HepG2 (cell line): ENCODE measurements around the gene COG5. TPM values are rescaled to one million over a fixed set of nuclear protein-coding genes. Genes with fewer than 3 reads are reported as not detected.

Source experiments
- ATAC-seq: fragments of 200-7000 bp; cut with Tn5 transposase; 3 replicates; pipeline ENCODE4 v1.9.1; 2020; ENCODE audit warnings: mild to moderate bottlenecking, moderate library complexity
- BruUV-seq: library from RNA; stranded (reverse); fragments of 400-500 nt; replicated peaks from 2 replicates; lab custom pipeline; 2021; lab: Mats Ljungman, UMichigan
- CTCF ChIA-PET: fragments of 300-600 bp; formaldehyde crosslinking; extraction: SDS; loops from one replicate; lab custom pipeline; 2021; ENCODE audit warnings: low total read pairs, inconsistent platforms, low intra/inter-chr PET ratio; lab: Yijun Ruan, JAX
- POLR2A ChIA-PET: fragments of 350-600 bp; sonication (Branson Sonifier 250); formaldehyde crosslinking; loops from one replicate; lab custom pipeline; 2020; ENCODE audit warnings: antibody characterized with exemption, inconsistent platforms; lab: Yijun Ruan, JAX
- DNase-seq: peaks from one replicate; pipeline ENCODE4 v3.0.0-alpha.2; 2015; ENCODE audit warnings: low spot score
- FAIRE-seq: peaks from 3 replicates; lab custom pipeline; 2011; peaks lifted over from hg19 to GRCh38; lab: Jason Lieb, UNC
- H2AFZ ChIP-seq: one replicate; pipeline ENCODE4 v1.6.1; 2011; ENCODE audit warnings: low read length, inconsistent platforms
- H3K27ac ChIP-seq: fragments of 300-600 bp; 3 replicates; pipeline ENCODE4 v1.8.0; 2011; ENCODE audit warnings: mixed run types, mild to moderate bottlenecking, mixed read lengths, low read length, inconsistent platforms; ENCODE audit not compliant: insufficient read depth; ENCODE audit errors: extremely low read length
- H3K27me3 ChIP-seq, 2 experiments: fragments of 200-600 bp in 1 of 2; 2 replicates in 1 of 2; 3 replicates in 1 of 2; pipeline versions ENCODE4 v1.6.0 to v1.8.0; 2011; ENCODE audit warnings: low read length in 2 of 2, mild to moderate bottlenecking in 2 of 2, moderate library complexity in 2 of 2, inconsistent platforms in 1 of 2; ENCODE audit not compliant: insufficient read depth in 2 of 2, control insufficient read depth in 1 of 2
- H3K36me3 ChIP-seq, 2 experiments: fragments of 200-600 bp in 1 of 2; replicated peaks in 1 of 2; 2 replicates in 1 of 2; 3 replicates in 1 of 2; pipeline versions ENCODE4 v1.5.1 to v1.8.0; 2011; ENCODE audit warnings: low read length in 2 of 2, inconsistent platforms in 1 of 2; ENCODE audit not compliant: insufficient read depth in 2 of 2, control insufficient read depth in 1 of 2
- H3K4me1 ChIP-seq: 2 replicates; pipeline ENCODE4 v1.5.1; 2012; ENCODE audit warnings: low read length, inconsistent platforms; ENCODE audit not compliant: insufficient read depth
- H3K4me2 ChIP-seq: 2 replicates; pipeline ENCODE4 v1.6.0; 2011; ENCODE audit warnings: low read depth, low read length, inconsistent platforms
- H3K4me3 ChIP-seq, 3 experiments: fragments of 200-600 bp in 1 of 3; sonication (generic), shearing (Covaris generic) in 1 of 3; replicated peaks in 1 of 3; 2 replicates each; pipeline ENCODE4 v1.5.1; 2011 to 2016; ENCODE audit warnings: low read length in 3 of 3, inconsistent platforms in 2 of 3, low read depth in 2 of 3, mild to moderate bottlenecking in 2 of 3, control low read depth in 1 of 3, mixed read lengths in 1 of 3; ENCODE audit not compliant: insufficient read depth in 1 of 3
- H3K79me2 ChIP-seq: one replicate; pipeline ENCODE4 v1.6.1; 2011; ENCODE audit warnings: low read length, inconsistent platforms; ENCODE audit not compliant: insufficient read depth
- H3K9ac ChIP-seq: 2 replicates; pipeline ENCODE4 v1.6.0; 2011; ENCODE audit warnings: mild to moderate bottlenecking, low read depth, low read length, inconsistent platforms; ENCODE audit not compliant: insufficient read depth
- H3K9me3 ChIP-seq: 2 replicates; pipeline ENCODE4 v1.5.1; 2012; ENCODE audit warnings: mild to moderate bottlenecking, low read length
- H4K20me1 ChIP-seq: 2 replicates; pipeline ENCODE4 v1.6.0; 2011; ENCODE audit warnings: inconsistent platforms, mild to moderate bottlenecking, low read length, moderate library complexity; ENCODE audit not compliant: insufficient read depth
- IKZF4 ChIP-seq: sonication (generic); formaldehyde crosslinking; IDR thresholded peaks from 2 replicates; pipeline ENCODE4 v1.5.1; 2020; ENCODE audit warnings: borderline replicate concordance, mild to moderate bottlenecking, low read depth, missing genetic modification reagents; ENCODE audit errors: not compliant biosample characterization
- KLF11 ChIP-seq: IDR thresholded peaks from 2 replicates; pipeline ENCODE4 v1.6.1; 2016; ENCODE audit warnings: missing compliant biosample characterization
- MTA3 ChIP-seq: sonication (generic); formaldehyde crosslinking; IDR thresholded peaks from 2 replicates; pipeline ENCODE4 v1.4.0; 2020; ENCODE audit warnings: missing genetic modification reagents
- POGZ ChIP-seq: sonication (generic); formaldehyde crosslinking; IDR thresholded peaks from 2 replicates; pipeline ENCODE4 v1.4.0; 2020; ENCODE audit warnings: mild to moderate bottlenecking, missing genetic modification reagents
- RCOR2 ChIP-seq: IDR thresholded peaks from 2 replicates; pipeline ENCODE4 v1.6.1; 2016; ENCODE audit warnings: missing biosample characterization, missing genetic modification reagents
- ZNF10 ChIP-seq: sonication (generic); formaldehyde crosslinking; IDR thresholded peaks from 2 replicates; pipeline ENCODE4 v1.4.0; 2020; ENCODE audit warnings: mild to moderate bottlenecking, low read depth, missing genetic modification reagents, borderline replicate concordance
- ZNF468 ChIP-seq: sonication (generic); formaldehyde crosslinking; IDR thresholded peaks from 2 replicates; pipeline ENCODE4 v1.8.0; 2022; ENCODE audit warnings: mild to moderate bottlenecking, moderate library complexity, missing genetic modification reagents
- ZNF558 ChIP-seq: sonication (generic); formaldehyde crosslinking; IDR thresholded peaks from 2 replicates; pipeline ENCODE4 v1.9.0; 2022; ENCODE audit warnings: mild to moderate bottlenecking, missing genetic modification reagents, borderline replicate concordance
- ZNF788 ChIP-seq: sonication (generic); formaldehyde crosslinking; IDR thresholded peaks from 2 replicates; pipeline ENCODE4 v1.5.0; 2020; ENCODE audit warnings: mild to moderate bottlenecking, missing genetic modification reagents, borderline replicate concordance
- WGBS: methylation state at CpG from one replicate; pipeline ENCODE4 v1.1.6; 2017; ENCODE audit warnings: low lambda C conversion rate; 5-methylcytosine and 5-hydroxymethylcytosine counted together
- in situ Hi-C: cut with HindIII; loops from 2 replicates; pipeline ENCODE4 v1.10.0; 2017; ENCODE audit warnings: low pct_unique_long_range_greater_than_20kb; ENCODE audit not compliant: extremely low pct_ligation_motif_present
- intact Hi-C: fragments of 100-400 bp; cut with micrococcal nuclease; formaldehyde crosslinking; loops from one replicate; pipeline ENCODE4 v1.10.0; 2022; ENCODE audit not compliant: unreplicated experiment
- polyA plus RNA-seq, 8 experiments: library from polyadenylated mRNA; depleted of rRNA in 3 of 8; stranded (reverse) in 7 of 8; unstranded in 1 of 8; fragments of >200 nt; fragmentation: Illumina TruSeq in 4 of 8; extraction: Trizol in 4 of 8; gene quantifications; 2 replicates each; pipeline versions ENCODE4 v1.2.1 to v1.2.3, GENCODE V29; 2011 to 2016; ENCODE audit warnings: low read depth in 4 of 8, missing spikeins in 1 of 8, mixed read lengths in 1 of 8; ENCODE audit not compliant: insufficient read depth in 1 of 8
- total RNA-seq, 5 experiments: library from RNA; depleted of rRNA; stranded (reverse); fragments of >200 nt; fragmentation: Illumina TruSeq; extraction: Trizol; gene quantifications; 2 replicates each; pipeline ENCODE4 v1.2.3, GENCODE V29; 2016; ENCODE audit warnings: low read depth in 1 of 5
- TF ChIP-seq, protein P1 (sequence below): IDR thresholded peaks from 2 replicates; pipeline ENCODE4 v1.6.1; 2016; ENCODE audit warnings: mild to moderate bottlenecking
- TF ChIP-seq, protein P2 (sequence below): IDR thresholded peaks from 2 replicates; pipeline ENCODE4 v1.6.1; 2012; ENCODE audit warnings: low read depth, low read length, improper control_type of control experiment
- TF ChIP-seq, protein P3 (sequence below): sonication (generic); formaldehyde crosslinking; IDR thresholded peaks from 2 replicates; pipeline ENCODE4 v1.8.0; 2022; ENCODE audit warnings: mild to moderate bottlenecking, missing genetic modification reagents; ENCODE audit not compliant: insufficient replicate concordance

The COG5 gene
- total and polyA plus RNA-seq, 2 of the 13 experiments (the other 11 are each of a cell fraction or from before 2014, with no cell fraction given): 20.4 to 31.3 TPM

DNA sequence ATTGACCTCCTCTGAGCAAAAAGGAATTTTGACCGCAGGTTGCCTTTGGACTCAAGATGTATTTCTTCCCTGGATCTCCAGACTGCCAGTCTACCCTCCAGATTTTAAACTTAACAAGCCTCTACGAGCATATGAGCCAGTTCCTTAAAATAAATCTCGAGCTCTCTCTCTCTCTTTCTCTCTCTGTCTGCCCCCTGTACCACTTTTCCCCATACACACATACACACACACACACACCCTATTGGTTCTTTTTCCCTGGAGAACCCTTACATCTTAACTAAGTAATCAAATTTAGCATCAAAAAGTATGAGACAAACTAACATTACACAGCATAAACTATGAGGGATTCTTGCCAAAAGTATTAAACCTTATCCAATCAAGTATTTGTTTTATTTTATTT, 27.7 kb upstream of the COG5 start:
- FAIRE-seq (no peak), DNase-seq (no peak), ATAC-seq (no peak)
- Histone ChIP-seq H3K36me3 (peaks cover 1 to 3% of the 10 kb centered on the region in 2 experiments; a peak in 3 of 5 replicates), H3K4me3 (no peak overlapping the region), H3K4me1 (no peaks in the 10 kb centered on the region), H4K20me1 (no peaks in the 10 kb centered on the region), H2AFZ (no peak overlapping the region), H3K27ac (no peak overlapping the region), H3K79me2 (no peaks in the 10 kb centered on the region), H3K9ac (no peak overlapping the region), H3K9me3 (no peaks in the 10 kb centered on the region), H3K27me3 (no peaks in the 10 kb centered on the region), H3K4me2 (no peak overlapping the region)
- no peak for TF ChIP-seq IKZF4
- TF ChIP-seq, protein P1, sequence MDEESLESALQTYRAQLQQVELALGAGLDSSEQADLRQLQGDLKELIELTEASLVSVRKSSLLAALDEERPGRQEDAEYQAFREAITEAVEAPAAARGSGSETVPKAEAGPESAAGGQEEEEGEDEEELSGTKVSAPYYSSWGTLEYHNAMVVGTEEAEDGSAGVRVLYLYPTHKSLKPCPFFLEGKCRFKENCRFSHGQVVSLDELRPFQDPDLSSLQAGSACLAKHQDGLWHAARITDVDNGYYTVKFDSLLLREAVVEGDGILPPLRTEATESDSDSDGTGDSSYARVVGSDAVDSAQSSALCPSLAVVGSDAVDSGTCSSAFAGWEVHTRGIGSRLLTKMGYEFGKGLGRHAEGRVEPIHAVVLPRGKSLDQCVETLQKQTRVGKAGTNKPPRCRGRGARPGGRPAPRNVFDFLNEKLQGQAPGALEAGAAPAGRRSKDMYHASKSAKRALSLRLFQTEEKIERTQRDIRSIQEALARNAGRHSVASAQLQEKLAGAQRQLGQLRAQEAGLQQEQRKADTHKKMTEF (CRISPR knock-in tag): no peak
- no peak for TF ChIP-seq KLF11
- TF ChIP-seq MTA3 (CRISPR knock-in tag): no peak
- TF ChIP-seq, protein P2, sequence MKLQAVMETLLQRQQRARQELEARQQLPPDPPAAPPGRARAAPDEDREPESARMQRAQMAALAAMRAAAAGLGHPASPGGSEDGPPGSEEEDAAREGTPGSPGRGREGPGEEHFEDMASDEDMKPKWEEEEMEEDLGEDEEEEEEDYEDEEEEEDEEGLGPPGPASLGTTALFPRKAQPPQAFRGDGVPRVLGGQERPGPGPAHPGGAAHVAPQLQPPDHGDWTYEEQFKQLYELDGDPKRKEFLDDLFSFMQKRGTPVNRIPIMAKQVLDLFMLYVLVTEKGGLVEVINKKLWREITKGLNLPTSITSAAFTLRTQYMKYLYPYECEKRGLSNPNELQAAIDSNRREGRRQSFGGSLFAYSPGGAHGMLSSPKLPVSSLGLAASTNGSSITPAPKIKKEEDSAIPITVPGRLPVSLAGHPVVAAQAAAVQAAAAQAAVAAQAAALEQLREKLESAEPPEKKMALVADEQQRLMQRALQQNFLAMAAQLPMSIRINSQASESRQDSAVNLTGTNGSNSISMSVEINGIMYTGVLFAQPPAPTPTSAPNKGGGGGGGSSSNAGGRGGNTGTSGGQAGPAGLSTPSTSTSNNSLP: no peak
- no peak for TF ChIP-seq ZNF10 (CRISPR knock-in tag)
- TF ChIP-seq ZNF558: no peak
- no peak for TF ChIP-seq POGZ
- TF ChIP-seq RCOR2 (CRISPR knock-in tag): no peak
- TF ChIP-seq ZNF468 (CRISPR knock-in tag): no peak
- TF ChIP-seq ZNF788 (CRISPR knock-in tag): no peak
- TF ChIP-seq, protein P3, sequence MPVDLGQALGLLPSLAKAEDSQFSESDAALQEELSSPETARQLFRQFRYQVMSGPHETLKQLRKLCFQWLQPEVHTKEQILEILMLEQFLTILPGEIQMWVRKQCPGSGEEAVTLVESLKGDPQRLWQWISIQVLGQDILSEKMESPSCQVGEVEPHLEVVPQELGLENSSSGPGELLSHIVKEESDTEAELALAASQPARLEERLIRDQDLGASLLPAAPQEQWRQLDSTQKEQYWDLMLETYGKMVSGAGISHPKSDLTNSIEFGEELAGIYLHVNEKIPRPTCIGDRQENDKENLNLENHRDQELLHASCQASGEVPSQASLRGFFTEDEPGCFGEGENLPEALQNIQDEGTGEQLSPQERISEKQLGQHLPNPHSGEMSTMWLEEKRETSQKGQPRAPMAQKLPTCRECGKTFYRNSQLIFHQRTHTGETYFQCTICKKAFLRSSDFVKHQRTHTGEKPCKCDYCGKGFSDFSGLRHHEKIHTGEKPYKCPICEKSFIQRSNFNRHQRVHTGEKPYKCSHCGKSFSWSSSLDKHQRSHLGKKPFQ (CRISPR knock-in tag): no peak
- intact Hi-C loops (no loop called here), in situ Hi-C loops (no loop called here)
- ChIA-PET POLR2A (no interaction called here), CTCF (no interaction called here)
- WGBS: 93% methylated on average over 3 of the region's 3 CpGs
- no TSS peak for BruUV-seq
